ENCODE data around the gene CAMKK1. TPM values are rescaled to one million over a fixed set of nuclear protein-coding genes. Genes with fewer than 3 reads are reported as not detected.

Gene CAMKK1
- total RNA-seq, 2 donors from 2014 or later = 1.8 to 4.7 TPM

DNA sequence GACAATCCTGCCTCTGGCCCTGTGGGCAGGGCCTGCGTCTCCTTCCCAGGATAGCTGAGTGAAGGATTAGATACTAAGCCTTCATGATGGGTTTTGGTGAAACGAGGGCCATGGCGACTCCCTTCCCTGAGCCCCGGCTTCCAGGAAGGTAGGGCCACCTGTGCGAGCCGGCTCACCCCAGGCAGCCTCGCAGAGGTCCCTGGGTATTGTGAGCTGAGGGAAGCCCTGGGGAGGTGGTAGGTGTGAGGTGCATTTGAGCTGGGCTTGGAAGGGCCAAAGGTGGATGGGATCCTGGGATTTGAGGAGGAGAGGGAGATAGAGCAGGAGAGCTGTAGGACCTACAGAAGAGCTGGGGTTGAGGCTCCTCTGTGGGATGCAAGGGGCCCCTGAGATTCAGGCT, 29.9 kb upstream of the CAMKK1 start:
- ATAC-seq (ENCODE audit: insufficient number of reproducible peaks, low FRiP score, low read depth) (no peak), DNase-seq (ENCODE audit: low spot score) (no peak)
- H3K36me3 ChIP-seq = no peaks in the 10 kb centered on the region
- no peaks in the 10 kb centered on the region for H3K9me3 ChIP-seq
- H3K27me3 ChIP-seq (replicated peaks; ENCODE audit: insufficient read depth) = no peaks in the 10 kb centered on the region
- H3K4me3 ChIP-seq = no peak overlapping the region
- TF ChIP-seq, protein P1, sequence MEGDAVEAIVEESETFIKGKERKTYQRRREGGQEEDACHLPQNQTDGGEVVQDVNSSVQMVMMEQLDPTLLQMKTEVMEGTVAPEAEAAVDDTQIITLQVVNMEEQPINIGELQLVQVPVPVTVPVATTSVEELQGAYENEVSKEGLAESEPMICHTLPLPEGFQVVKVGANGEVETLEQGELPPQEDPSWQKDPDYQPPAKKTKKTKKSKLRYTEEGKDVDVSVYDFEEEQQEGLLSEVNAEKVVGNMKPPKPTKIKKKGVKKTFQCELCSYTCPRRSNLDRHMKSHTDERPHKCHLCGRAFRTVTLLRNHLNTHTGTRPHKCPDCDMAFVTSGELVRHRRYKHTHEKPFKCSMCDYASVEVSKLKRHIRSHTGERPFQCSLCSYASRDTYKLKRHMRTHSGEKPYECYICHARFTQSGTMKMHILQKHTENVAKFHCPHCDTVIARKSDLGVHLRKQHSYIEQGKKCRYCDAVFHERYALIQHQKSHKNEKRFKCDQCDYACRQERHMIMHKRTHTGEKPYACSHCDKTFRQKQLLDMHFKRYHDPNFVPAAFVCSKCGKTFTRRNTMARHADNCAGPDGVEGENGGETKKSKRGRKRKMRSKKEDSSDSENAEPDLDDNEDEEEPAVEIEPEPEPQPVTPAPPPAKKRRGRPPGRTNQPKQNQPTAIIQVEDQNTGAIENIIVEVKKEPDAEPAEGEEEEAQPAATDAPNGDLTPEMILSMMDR (IDR thresholded peaks at IDR 0.05) = no peak
- peaks cover 7 to 43% of the 10 kb centered on the region in 2 donors for H3K4me1 ChIP-seq (ENCODE audit: control insufficient read depth in 1 of 2, low read depth in 2 of 2)
- no peak overlapping the region for H3K27ac ChIP-seq

DNA sequence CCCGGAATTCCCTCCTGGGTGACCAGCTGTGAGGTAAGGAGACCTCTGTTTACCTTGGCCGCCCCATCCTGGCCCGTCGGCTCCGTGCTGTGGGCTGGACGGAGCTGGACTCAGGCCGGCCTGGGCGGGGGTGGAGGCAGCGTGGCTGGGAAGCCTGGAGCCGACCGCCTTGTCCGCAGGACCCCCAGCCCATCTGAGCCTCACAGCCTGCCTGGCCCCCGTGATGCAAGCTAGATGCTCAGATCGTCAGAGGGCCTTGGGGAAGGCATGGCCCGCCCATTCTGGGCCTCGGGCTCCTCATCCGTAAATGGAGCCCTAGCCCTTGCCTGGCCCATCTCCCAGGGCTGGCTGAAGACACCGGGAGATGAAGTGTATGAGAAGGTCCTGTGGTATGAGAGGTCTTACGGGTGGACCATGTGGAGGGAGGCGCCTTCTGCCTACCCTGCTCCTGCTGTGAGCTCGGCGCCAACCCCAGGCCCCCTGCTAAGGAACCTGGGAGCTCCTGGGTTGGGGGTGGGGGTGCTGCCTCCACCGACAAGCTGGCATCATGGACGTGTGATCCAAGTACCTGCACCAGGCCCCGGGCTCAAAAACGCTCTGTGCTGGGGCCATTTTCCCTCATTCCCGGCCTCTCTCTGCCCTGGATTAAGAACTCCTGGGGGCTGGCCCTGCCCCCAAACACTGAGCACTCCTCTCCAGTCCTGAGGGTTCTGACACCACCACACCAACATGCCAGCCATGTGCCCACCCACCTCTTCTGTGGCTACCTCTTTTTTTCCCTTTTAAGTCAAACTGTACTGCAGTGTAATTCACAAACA, 28.9 kb upstream of the CAMKK1 start:
- no peaks in the 10 kb centered on the region for H3K9me3 ChIP-seq
- H3K27me3 ChIP-seq (replicated peaks; ENCODE audit: insufficient read depth) = no peaks in the 10 kb centered on the region
- H3K4me1 ChIP-seq (ENCODE audit: control insufficient read depth in 1 of 2, low read depth in 2 of 2) = peaks cover 16 to 45% of the 10 kb centered on the region in 2 donors
- ATAC-seq (ENCODE audit: insufficient number of reproducible peaks, low FRiP score, low read depth) = peak; percentile 36
- peak overlapping the region; percentile 38 to 45 for H3K27ac ChIP-seq
- no peaks in the 10 kb centered on the region for H3K36me3 ChIP-seq
- no peak for DNase-seq (ENCODE audit: low spot score)
- TF ChIP-seq, protein P1 (IDR thresholded peaks at IDR 0.05) = no peak
- H3K4me3 ChIP-seq = peak overlapping the region; percentile 51

DNA sequence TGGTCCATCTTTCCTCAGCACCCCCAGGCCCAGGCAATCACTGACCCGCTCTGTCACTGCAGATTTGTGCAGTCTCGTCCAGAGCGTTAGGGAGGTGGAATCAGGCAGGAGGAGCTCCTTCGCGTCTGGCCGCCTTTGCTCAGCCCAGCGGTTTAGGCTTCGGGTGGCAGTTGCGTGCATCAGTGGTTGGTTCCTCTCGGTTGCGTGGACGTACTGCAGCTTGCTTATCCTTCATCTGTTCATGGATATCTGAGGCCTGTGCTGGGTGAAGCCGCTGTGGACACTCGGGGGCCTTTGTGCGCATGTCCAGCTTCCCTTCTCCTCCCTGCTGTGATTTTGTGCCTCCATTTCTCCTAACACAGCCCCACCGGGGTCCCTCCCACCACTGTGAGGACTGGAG, 28.2 kb upstream of the CAMKK1 start:
- peak overlapping the region; percentile 51 for H3K4me3 ChIP-seq
- H3K27ac ChIP-seq = peak overlapping the region; percentile 38 to 45
- ATAC-seq (ENCODE audit: insufficient number of reproducible peaks, low FRiP score, low read depth) (no peak), DNase-seq (ENCODE audit: low spot score) (no peak)
- TF ChIP-seq, protein P1 (IDR thresholded peaks at IDR 0.05) = no peak
- H3K9me3 ChIP-seq = no peaks in the 10 kb centered on the region
- no peaks in the 10 kb centered on the region for H3K36me3 ChIP-seq
- no peaks in the 10 kb centered on the region for H3K27me3 ChIP-seq (replicated peaks; ENCODE audit: insufficient read depth)
- H3K4me1 ChIP-seq (ENCODE audit: control insufficient read depth in 1 of 2, low read depth in 2 of 2) = peaks cover 23 to 52% of the 10 kb centered on the region in 2 donors

DNA sequence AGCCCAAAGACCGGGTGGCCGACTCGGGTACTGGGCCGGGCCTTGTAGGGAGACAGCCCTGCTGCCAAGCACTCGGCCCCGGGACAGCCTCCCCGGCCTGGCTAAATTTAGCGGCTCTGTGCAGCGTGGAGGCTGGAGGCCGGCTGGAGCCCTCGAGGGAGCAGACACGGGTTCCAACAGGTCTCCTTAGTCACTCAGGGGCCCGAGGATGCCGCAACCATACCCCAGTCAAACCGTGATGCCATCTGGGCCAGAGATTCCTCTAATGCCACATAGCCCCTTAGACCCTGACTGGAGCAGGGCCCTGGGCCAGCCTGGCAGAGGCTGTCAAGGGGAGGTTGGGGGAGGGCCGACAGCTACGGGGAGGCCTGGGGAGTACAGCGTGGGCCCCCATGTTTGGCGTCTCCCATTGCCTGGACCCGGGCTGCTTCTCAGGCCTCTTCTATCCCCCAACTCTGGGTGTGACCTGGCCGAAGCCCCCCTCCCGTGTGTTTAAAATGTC, 26.3 kb upstream of the CAMKK1 start:
- Histone ChIP-seq H3K27ac (peak overlapping the region; percentile 83 to 84), H3K4me1 (ENCODE audit: control insufficient read depth in 1 of 2, low read depth in 2 of 2) (peaks cover 23 to 53% of the 10 kb centered on the region in 2 donors), H3K4me3 (no peak overlapping the region), H3K27me3 (replicated peaks; ENCODE audit: insufficient read depth) (no peaks in the 10 kb centered on the region), H3K36me3 (no peaks in the 10 kb centered on the region), H3K9me3 (no peaks in the 10 kb centered on the region)
- TF ChIP-seq, protein P1 (IDR thresholded peaks at IDR 0.05) = no peak
- DNase-seq (ENCODE audit: low spot score) (peak; percentile 32), ATAC-seq (ENCODE audit: insufficient number of reproducible peaks, low FRiP score, low read depth) (no peak)

DNA sequence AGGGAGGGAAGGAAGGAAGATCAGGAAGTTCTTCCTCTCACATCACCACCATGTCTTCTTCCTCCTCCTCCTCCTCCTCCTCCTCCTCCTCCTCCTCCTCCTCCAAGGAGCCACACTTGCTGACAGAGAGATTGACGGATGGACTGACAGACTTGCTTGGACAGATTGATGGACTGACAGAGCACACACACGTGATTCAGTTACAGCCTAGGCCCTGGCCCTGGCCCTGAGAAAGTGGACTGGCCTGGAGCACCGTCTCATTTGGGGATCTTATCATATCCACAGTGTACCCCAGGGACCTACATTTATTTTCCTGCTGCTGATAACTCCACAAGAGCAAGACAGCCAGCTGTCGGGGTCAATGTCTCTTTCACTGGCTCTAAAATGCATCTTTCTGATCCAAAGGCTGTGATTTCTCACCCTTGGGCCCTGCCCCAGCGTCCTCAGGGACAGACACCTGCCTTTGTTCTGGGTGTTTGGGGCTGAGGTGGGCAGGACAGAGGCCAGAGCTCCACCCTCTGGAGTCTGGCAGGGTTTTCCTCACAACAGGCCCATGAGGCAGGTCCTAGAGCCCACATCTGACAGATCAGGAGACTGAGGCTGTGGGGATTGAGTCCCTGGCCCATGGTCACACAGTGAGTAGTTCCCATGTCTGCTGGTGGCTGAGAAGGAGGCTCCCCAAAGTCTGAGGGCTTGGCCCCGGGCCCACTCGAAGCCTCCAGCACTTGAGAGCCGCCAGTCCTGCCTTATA, 25.7 kb upstream of the CAMKK1 start:
- Histone ChIP-seq H3K9me3 (no peaks in the 10 kb centered on the region), H3K27me3 (replicated peaks; ENCODE audit: insufficient read depth) (no peaks in the 10 kb centered on the region), H3K36me3 (no peaks in the 10 kb centered on the region), H3K4me1 (ENCODE audit: control insufficient read depth in 1 of 2, low read depth in 2 of 2) (peaks cover 23 to 59% of the 10 kb centered on the region in 2 donors), H3K4me3 (no peak overlapping the region), H3K27ac (peak overlapping the region; percentile 83 to 84)
- TF ChIP-seq, protein P1 (IDR thresholded peaks at IDR 0.05) = no peak
- DNase-seq (ENCODE audit: low spot score) (no peak), ATAC-seq (ENCODE audit: insufficient number of reproducible peaks, low FRiP score, low read depth) (no peak)

Measured in thoracic aorta (tissue), 2 donors.